ENCODE results near the gene MAP1B.

DNA sequence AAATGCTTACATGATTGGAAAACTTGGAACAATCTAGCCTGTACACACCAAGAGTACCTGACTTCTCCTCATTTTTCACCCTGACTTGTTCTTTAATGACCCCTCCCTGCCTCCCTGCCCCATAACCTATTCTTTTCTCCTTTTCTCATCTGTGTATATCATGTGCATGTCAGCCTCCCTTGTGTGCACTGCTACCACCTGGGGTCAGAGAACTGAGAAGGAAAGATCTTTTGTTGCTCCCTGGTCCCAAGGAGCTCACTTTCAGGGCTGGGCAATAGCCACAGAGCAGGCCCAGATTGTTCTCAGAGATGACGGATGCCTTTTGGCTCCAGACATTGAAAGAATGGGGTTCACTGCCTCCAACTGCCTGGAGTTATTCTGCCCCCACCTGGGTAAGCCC is 5.1 kb downstream of the MAP1B start:
- TF ChIP-seq, protein P1, sequence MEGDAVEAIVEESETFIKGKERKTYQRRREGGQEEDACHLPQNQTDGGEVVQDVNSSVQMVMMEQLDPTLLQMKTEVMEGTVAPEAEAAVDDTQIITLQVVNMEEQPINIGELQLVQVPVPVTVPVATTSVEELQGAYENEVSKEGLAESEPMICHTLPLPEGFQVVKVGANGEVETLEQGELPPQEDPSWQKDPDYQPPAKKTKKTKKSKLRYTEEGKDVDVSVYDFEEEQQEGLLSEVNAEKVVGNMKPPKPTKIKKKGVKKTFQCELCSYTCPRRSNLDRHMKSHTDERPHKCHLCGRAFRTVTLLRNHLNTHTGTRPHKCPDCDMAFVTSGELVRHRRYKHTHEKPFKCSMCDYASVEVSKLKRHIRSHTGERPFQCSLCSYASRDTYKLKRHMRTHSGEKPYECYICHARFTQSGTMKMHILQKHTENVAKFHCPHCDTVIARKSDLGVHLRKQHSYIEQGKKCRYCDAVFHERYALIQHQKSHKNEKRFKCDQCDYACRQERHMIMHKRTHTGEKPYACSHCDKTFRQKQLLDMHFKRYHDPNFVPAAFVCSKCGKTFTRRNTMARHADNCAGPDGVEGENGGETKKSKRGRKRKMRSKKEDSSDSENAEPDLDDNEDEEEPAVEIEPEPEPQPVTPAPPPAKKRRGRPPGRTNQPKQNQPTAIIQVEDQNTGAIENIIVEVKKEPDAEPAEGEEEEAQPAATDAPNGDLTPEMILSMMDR (IDR thresholded peaks at IDR 0.05): no peak
- TF ChIP-seq EZH2phosphoT487 (IDR thresholded peaks at IDR 0.05) (no peak), EZH2 (IDR thresholded peaks at IDR 0.05) (no peak)
